Eye (tissue), 1 donor: ENCODE data around the gene CCDC28B.
"Not testable (repeated sequence)": the region's sequence is repeated elsewhere in the genome, so short reads cannot be mapped to it uniquely, and the experiment has no call there.

ENCODE experiments used
- DNase-seq: peaks from one replicate; pipeline ENCODE4 v3.0.0-alpha.2; 2015

Gene CCDC28B

GRCh38 chr1:32200226-32201010, at the start of gene CCDC28B:
CCDC28B (plus strand) TSS chr1:32200595; CDS start chr1:32201936, 1,341 bp downstream.
- DNase-seq, result peak; percentile 96

- no peak for DNase-seq
Measured at GRCh38 chr1:32150847-32151246, 49.5 kb upstream of the CCDC28B start.

- DNase-seq, result peak; percentile 77
Measured at GRCh38 chr1:32151319-32151787, 49.0 kb upstream of the CCDC28B start.

- DNase-seq, result no peak
Measured at GRCh38 chr1:32159189-32159588, 41.2 kb upstream of the CCDC28B start.

- DNase-seq, result no peak
Measured at GRCh38 chr1:32163405-32163804, 37.0 kb upstream of the CCDC28B start.

- DNase-seq, result not testable (repeated sequence)
Measured at GRCh38 chr1:32165633-32166032, 34.8 kb upstream of the CCDC28B start.

GRCh38 chr1:32170991-32171390, 29.4 kb upstream of the CCDC28B start:
- DNase-seq, result no peak

- no peak for DNase-seq
Measured at GRCh38 chr1:32172621-32173245, 27.7 kb upstream of the CCDC28B start.

- no peak for DNase-seq
Measured at GRCh38 chr1:32178380-32179192, 21.8 kb upstream of the CCDC28B start.

- DNase-seq, result no peak
Measured at GRCh38 chr1:32179193-32179442, 21.3 kb upstream of the CCDC28B start.

- DNase-seq, result peak; percentile 97
Measured at GRCh38 chr1:32179443-32180185, 20.8 kb upstream of the CCDC28B start, which contains the start of gene TXLNA. TXLNA (plus strand) TSS chr1:32179675; CDS start chr1:32180346, 671 bp downstream.

GRCh38 chr1:32180186-32181060, 20.0 kb upstream of the CCDC28B start:
- DNase-seq, result no peak

- no peak for DNase-seq
Measured at GRCh38 chr1:32181065-32181464, 19.3 kb upstream of the CCDC28B start.

- DNase-seq, result no peak
Measured at GRCh38 chr1:32181563-32181962, 18.8 kb upstream of the CCDC28B start.

GRCh38 chr1:32182060-32182459, 18.3 kb upstream of the CCDC28B start:
- DNase-seq, result no peak

GRCh38 chr1:32184650-32185049, 15.7 kb upstream of the CCDC28B start:
- DNase-seq, result no peak

GRCh38 chr1:32186077-32186476, 14.3 kb upstream of the CCDC28B start:
- DNase-seq, result no peak

- no peak for DNase-seq
Measured at GRCh38 chr1:32186491-32186890, 13.9 kb upstream of the CCDC28B start.

- DNase-seq, result no peak
Measured at GRCh38 chr1:32187850-32188249, 12.5 kb upstream of the CCDC28B start.

GRCh38 chr1:32192220-32192948, 8.0 kb upstream of the CCDC28B start:
- no peak for DNase-seq

GRCh38 chr1:32194984-32195383, 5.4 kb upstream of the CCDC28B start:
- no peak for DNase-seq
